GM12878 (cell line): ENCODE measurements around the gene DUSP22. TPM values are rescaled to one million over a fixed set of nuclear protein-coding genes. Genes with fewer than 3 reads are reported as not detected.

Source experiments
- ATAC-seq: fragments of 200-7000 bp; cut with Tn5 transposase; 3 replicates; pipeline ENCODE4 v1.9.1; 2020; ENCODE audit warnings: mild to moderate bottlenecking, moderate library complexity
- BruUV-seq: library from RNA; stranded (reverse); fragments of 400-500 nt; replicated peaks from 2 replicates; lab custom pipeline; 2021; lab: Mats Ljungman, UMichigan
- CTCF ChIA-PET: fragments of 300-600 bp; sonication (Branson Sonifier 250); formaldehyde crosslinking; extraction: SDS; loops from one replicate; lab custom pipeline; 2021; ENCODE audit warnings: inconsistent platforms; lab: Yijun Ruan, JAX
- POLR2A ChIA-PET: fragments of 350-600 bp; formaldehyde crosslinking; extraction: SDS; loops from one replicate; lab custom pipeline; 2021; ENCODE audit warnings: inconsistent platforms; lab: Charles Lee
- RAD21 ChIA-PET: fragments of 300-600 bp; sonication (Branson Sonifier 250); formaldehyde crosslinking; loops from one replicate; lab custom pipeline; 2023; ENCODE audit warnings: antibody characterized with exemption; ENCODE audit not compliant: unreplicated experiment; lab: Charles Lee
- SMC1A ChIA-PET: fragments of 300-600 bp; sonication (Branson Sonifier 250); formaldehyde crosslinking; loops from one replicate; lab custom pipeline; 2023; ENCODE audit not compliant: unreplicated experiment, uncharacterized antibody; lab: Charles Lee
- DNase-seq: peaks from one replicate; pipeline ENCODE4 v3.0.0-alpha.2; 2011; ENCODE audit warnings: low read depth, low spot score
- FAIRE-seq: peaks from 3 replicates; lab custom pipeline; 2011; peaks lifted over from hg19 to GRCh38; lab: Jason Lieb, UNC
- H2AFZ ChIP-seq: 2 replicates; pipeline ENCODE4 v1.6.0; 2011; ENCODE audit warnings: low read depth, low read length, control low read depth; ENCODE audit not compliant: control insufficient read depth
- H3K27ac ChIP-seq: 2 replicates; pipeline ENCODE4 v1.5.1; 2011; ENCODE audit warnings: control low read depth; ENCODE audit not compliant: control insufficient read depth, insufficient read depth
- H3K27me3 ChIP-seq, 2 experiments: replicated peaks in 1 of 2; 2 replicates each; pipeline versions ENCODE4 v1.6.0 to v1.6.1; 2011; ENCODE audit warnings: low read length in 1 of 2; ENCODE audit not compliant: control insufficient read depth in 2 of 2, insufficient read depth in 2 of 2
- H3K36me3 ChIP-seq, 2 experiments: 2 replicates each; pipeline ENCODE4 v1.5.1; 2011; ENCODE audit warnings: low read length in 1 of 2; ENCODE audit not compliant: control insufficient read depth in 2 of 2, insufficient read depth in 2 of 2
- H3K4me1 ChIP-seq: 2 replicates; pipeline ENCODE4 v1.6.1; 2011; ENCODE audit warnings: mild to moderate bottlenecking, low read length, moderate library complexity, mixed read lengths; ENCODE audit not compliant: control insufficient read depth, insufficient read depth
- H3K4me2 ChIP-seq: 2 replicates; pipeline ENCODE4 v1.6.0; 2011; ENCODE audit warnings: control low read depth; ENCODE audit not compliant: control insufficient read depth, insufficient read depth
- H3K4me3 ChIP-seq: fragments of 200-600 bp; sonication (generic); 2 replicates; pipeline ENCODE4 v1.5.1; 2016
- H3K79me2 ChIP-seq: 2 replicates; pipeline ENCODE4 v1.6.0; 2011; ENCODE audit warnings: low read length; ENCODE audit not compliant: control insufficient read depth, insufficient read depth
- H3K9ac ChIP-seq: 2 replicates; pipeline ENCODE4 v1.8.0; 2011; ENCODE audit warnings: low read length, control low read depth, mixed read lengths; ENCODE audit not compliant: control insufficient read depth, insufficient read depth
- H3K9me3 ChIP-seq: replicated peaks from 3 replicates; pipeline ENCODE4 v1.5.1; 2011; ENCODE audit warnings: mild to moderate bottlenecking, low read length; ENCODE audit not compliant: control insufficient read depth, insufficient read depth
- H4K20me1 ChIP-seq: 2 replicates; pipeline ENCODE4 v1.6.0; 2011; ENCODE audit not compliant: control insufficient read depth, insufficient read depth
- GABPA ChIP-seq: IDR thresholded peaks from 2 replicates; pipeline ENCODE4 v1.6.1; 2014; ENCODE audit warnings: antibody characterized with exemption, low read depth, mild to moderate bottlenecking, inconsistent platforms
- HCFC1 ChIP-seq: fragments of 150-350 bp; IDR thresholded peaks from 2 replicates; pipeline ENCODE4 v1.6.1; 2014; ENCODE audit warnings: low read length
- TCF7 ChIP-seq: IDR thresholded peaks from 2 replicates; pipeline ENCODE4 v1.6.1; 2014; ENCODE audit warnings: antibody characterized with exemption, borderline replicate concordance
- WGBS: methylation state at CpG from one replicate; pipeline ENCODE4 v1.1.6; 2016; ENCODE audit warnings: low lambda C conversion rate; ENCODE audit not compliant: insufficient replicate concordance, insufficient coverage; ENCODE audit errors: missing lambda C conversion rate; 5-methylcytosine and 5-hydroxymethylcytosine counted together
- in situ Hi-C: fragments of 300-500 bp; cut with MboI; formaldehyde crosslinking; loops from 9 replicates; pipeline ENCODE4 v1.14.3; 2018; ENCODE audit warnings: mixed read lengths
- intact Hi-C: fragments of 100-400 bp; cut with micrococcal nuclease; formaldehyde crosslinking; loops from one replicate; pipeline ENCODE4 v1.14.2; 2022; ENCODE audit not compliant: unreplicated experiment
- polyA plus RNA-seq, 11 experiments: library from polyadenylated mRNA; depleted of rRNA in 4 of 11; unstranded in 6 of 11; stranded (reverse) in 5 of 11; fragments of >200 nt; fragmentation: Nextera tagmentation in 4 of 11; fragmentation: Illumina TruSeq in 1 of 11; extraction: Ambion mirVana in 4 of 11; extraction: Trizol in 1 of 11; gene quantifications; 1 replicate in 1 of 11; 2 replicates in 10 of 11; pipeline versions ENCODE4 v1.2.1 to v1.2.3, GENCODE V29; 2011 to 2016; ENCODE audit warnings: inconsistent platforms in 2 of 11, missing spikeins in 2 of 11, low read depth in 1 of 11
- total RNA-seq, 4 experiments: library from RNA; depleted of rRNA in 3 of 4; stranded (reverse); fragments of >200 nt in 3 of 4; fragmentation: Illumina TruSeq in 1 of 4; extraction: Trizol in 1 of 4; gene quantifications; 2 replicates each; pipeline versions ENCODE4 v1.2.1 to v1.2.3, GENCODE V29; 2013 to 2021
- TF ChIP-seq, protein P1 (sequence below): IDR thresholded peaks from 2 replicates; pipeline ENCODE4 v1.6.1; 2011; ENCODE audit warnings: low read depth, mild to moderate bottlenecking, low read length, moderate library complexity, borderline replicate concordance; ENCODE audit errors: extremely low read depth
- TF ChIP-seq, protein P2 (sequence below): fragments of 450-650 bp; formaldehyde crosslinking; IDR thresholded peaks from 2 replicates; pipeline ENCODE4 v1.4.0; 2022; ENCODE audit warnings: mild to moderate bottlenecking, moderate library complexity

DUSP22 gene
- total and polyA plus RNA-seq, 10 of the 15 experiments (the other 5 are each of a cell fraction or from before 2014, with no cell fraction given) = 78.9 to 156 (median 107) TPM

DNA sequence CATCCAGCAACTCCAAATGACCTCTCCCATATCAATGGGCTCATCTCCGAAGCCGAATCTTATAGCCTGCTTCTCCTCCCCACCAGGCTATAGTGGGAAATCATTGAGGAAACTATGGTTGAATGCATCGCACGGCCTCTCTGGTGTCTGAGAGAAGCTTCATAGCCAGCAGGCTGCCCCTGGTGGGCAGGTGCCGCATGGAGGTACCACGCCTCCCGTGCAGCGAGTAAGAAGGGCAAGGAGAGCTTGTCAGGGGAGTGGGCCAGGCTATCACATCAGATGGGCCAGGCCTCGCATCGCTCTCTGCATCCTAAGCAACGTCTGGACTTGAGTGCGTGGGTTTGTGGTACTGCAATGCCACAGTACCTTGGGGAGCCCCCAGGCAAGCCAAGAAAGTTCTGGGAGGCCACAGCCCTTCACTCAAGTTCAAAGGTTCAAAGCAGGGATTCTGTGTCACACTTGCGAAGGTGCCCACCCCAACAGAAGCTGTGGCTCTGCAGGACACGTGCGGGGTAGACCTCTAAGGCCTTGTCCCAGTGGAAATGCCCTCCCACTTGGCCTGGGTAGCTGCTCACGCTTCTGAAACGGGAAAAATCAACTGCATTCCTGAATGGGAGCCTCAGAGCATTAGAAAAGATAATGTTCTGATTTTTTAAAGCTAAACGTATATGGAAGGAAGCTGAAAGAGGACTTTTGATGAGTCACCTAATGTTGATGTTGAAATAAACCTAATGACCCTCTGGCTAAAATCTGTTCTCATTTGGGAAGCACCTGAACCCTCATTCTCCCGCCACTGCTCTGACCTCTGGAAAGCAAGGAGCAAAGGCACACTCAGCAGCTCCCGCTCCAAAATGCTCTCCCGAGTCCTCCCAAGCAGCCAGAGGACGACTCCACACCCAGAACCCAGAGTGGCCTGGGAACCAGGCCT is 90.9 kb downstream of the DUSP22 start:
- CTCF ChIA-PET = interaction anchor here (1.0 to 1.2 kb wide), 3 partner anchors 12 to 156 kb away, joined by 3 read pairs; no protein-coding TSS in a partner anchor
- SMC1A ChIA-PET = interaction anchor here (0.6 to 1.3 kb wide), 5 partner anchors 16 to 43 kb away, joined by 3 to 7 read pairs (median 3); no protein-coding TSS in a partner anchor

More for the DNA sequence above, 90.9 kb downstream of the DUSP22 start:
- no TSS peak for BruUV-seq
- no peaks in the 10 kb centered on the region for H3K27me3 ChIP-seq
- H3K27ac ChIP-seq = no peak overlapping the region
- 82% methylated on average over 22 of the region's 22 CpGs for WGBS
- TF ChIP-seq, protein P1, sequence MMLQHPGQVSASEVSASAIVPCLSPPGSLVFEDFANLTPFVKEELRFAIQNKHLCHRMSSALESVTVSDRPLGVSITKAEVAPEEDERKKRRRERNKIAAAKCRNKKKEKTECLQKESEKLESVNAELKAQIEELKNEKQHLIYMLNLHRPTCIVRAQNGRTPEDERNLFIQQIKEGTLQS = no peak
- TF ChIP-seq HCFC1 (no peak), GABPA (no peak), TCF7 (no peak)
- TF ChIP-seq, protein P2, sequence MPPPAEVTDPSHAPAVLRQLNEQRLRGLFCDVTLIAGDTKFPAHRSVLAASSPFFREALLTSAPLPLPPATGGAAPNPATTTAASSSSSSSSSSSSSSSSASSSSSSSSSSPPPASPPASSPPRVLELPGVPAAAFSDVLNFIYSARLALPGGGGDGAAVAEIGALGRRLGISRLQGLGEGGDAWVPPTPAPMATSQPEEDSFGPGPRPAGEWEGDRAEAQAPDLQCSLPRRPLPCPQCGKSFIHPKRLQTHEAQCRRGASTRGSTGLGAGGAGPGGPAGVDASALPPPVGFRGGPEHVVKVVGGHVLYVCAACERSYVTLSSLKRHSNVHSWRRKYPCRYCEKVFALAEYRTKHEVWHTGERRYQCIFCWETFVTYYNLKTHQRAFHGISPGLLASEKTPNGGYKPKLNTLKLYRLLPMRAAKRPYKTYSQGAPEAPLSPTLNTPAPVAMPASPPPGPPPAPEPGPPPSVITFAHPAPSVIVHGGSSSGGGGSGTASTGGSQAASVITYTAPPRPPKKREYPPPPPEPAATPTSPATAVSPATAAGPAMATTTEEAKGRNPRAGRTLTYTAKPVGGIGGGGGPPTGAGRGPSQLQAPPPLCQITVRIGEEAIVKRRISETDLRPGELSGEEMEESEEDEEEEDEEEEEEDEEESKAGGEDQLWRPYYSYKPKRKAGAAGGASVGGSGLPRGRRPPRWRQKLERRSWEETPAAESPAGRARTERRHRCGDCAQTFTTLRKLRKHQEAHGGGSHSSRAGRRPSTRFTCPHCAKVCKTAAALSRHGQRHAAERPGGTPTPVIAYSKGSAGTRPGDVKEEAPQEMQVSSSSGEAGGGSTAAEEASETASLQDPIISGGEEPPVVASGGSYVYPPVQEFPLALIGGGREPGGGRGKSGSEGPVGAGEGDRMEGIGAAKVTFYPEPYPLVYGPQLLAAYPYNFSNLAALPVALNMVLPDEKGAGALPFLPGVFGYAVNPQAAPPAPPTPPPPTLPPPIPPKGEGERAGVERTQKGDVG = no peak
- intact Hi-C loops = no loop called here
- no peaks in the 10 kb centered on the region; the same call in 2 of the 3 replicates for H3K9me3 ChIP-seq
- FAIRE-seq (no peak), ATAC-seq (no peak), DNase-seq (no peak)
- H3K4me1 ChIP-seq = peaks cover 37% of the 10 kb centered on the region
- H3K79me2 ChIP-seq = no peaks in the 10 kb centered on the region
- H3K4me2 ChIP-seq = no peak overlapping the region
- H3K4me3 ChIP-seq = no peak overlapping the region
- H3K36me3 ChIP-seq = no peaks in the 10 kb centered on the region
- no peaks in the 10 kb centered on the region for H4K20me1 ChIP-seq
- POLR2A ChIA-PET = interaction anchor here (1.0 kb wide), 1 partner anchor 43 kb away, joined by 4 read pairs; no protein-coding TSS in a partner anchor
- H2AFZ ChIP-seq = no peak overlapping the region
- no peak overlapping the region for H3K9ac ChIP-seq
- in situ Hi-C loops = no loop called here
- RAD21 ChIA-PET = no interaction called here
